Upper lobe of left lung (tissue), 4 donors: Measurements from ENCODE around the gene RPEL1.

Experiments used
- CTCF ChIP-seq, 6 experiments: fragments of 450-650 bp in 4 of 6; fragments of 200-600 bp in 2 of 6; sonication (generic) in 2 of 6; IDR thresholded peaks; one replicate each; pipeline ENCODE4 v1.5.1; 2016 to 2019; ENCODE audit warnings: antibody characterized with exemption in 6 of 6
- POLR2A ChIP-seq, 4 donors: fragments of 450-650 bp; IDR thresholded peaks; one replicate each; pipeline ENCODE4 v1.5.1; 2016 to 2017; ENCODE audit warnings: antibody characterized with exemption in 4 of 4, mild to moderate bottlenecking in 2 of 4

DNA sequence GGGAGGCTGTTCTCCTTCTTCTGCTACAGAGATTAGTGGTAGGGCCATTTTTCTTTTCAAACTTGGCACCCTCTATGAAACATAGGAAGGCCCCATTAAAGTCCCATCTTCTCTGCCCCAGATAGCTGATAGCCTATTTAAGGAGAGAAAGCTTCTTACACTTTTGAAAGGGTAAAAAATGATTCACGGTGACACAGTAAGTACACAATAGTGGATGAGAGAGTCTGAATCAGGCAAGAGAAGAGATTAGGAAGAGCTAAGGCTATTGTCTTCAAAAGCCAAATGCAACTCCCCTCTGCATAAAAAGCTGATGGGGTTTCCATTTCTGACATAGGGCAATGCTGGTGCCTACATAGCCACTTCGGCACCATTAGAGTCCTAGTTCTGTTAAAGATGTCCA is 34.8 kb downstream of the RPEL1 start:
- TF ChIP-seq POLR2A (IDR thresholded peaks at IDR 0.05) (no peak), CTCF (IDR thresholded peaks at IDR 0.05) (no peak)
